Prostate gland (tissue), 2 donors: ENCODE results near the gene KCTD21.

Source experiments
- CTCF ChIP-seq, 4 experiments: fragments of 200-600 bp in 2 of 4; fragments of 450-650 bp in 2 of 4; sonication (generic) in 2 of 4; IDR thresholded peaks; 1 replicate in 3 of 4; 2 replicates in 1 of 4; pipeline ENCODE4 v1.5.1; 2016 to 2019; ENCODE audit warnings: antibody characterized with exemption in 4 of 4, mild to moderate bottlenecking in 2 of 4, moderate library complexity in 2 of 4
- POLR2A ChIP-seq: fragments of 450-650 bp; IDR thresholded peaks from one replicate; pipeline ENCODE4 v1.6.1; 2016; ENCODE audit warnings: antibody characterized with exemption, mild to moderate bottlenecking
- POLR2AphosphoS5 ChIP-seq: sonication (generic); formaldehyde crosslinking; IDR thresholded peaks from one replicate; pipeline ENCODE4 v1.6.1; 2017; ENCODE audit warnings: antibody characterized with exemption

GRCh38 chr11:78194490-78194889 is 6.1 kb upstream of the KCTD21 start:
- no peak for TF ChIP-seq CTCF (IDR thresholded peaks at IDR 0.05)
- no peak for TF ChIP-seq POLR2AphosphoS5
- no peak for TF ChIP-seq POLR2A
